Erythroblast (primary cell): ENCODE data around the gene CHST3.
A peak's percentile ranks its signal among the peaks of the same experiment; 100 is the strongest.
"Not testable (repeated sequence)": the region's sequence is repeated elsewhere in the genome, so short reads cannot be mapped to it uniquely, and the experiment has no call there.

Experiments
- DNase-seq, 2 experiments: peaks; one replicate each; lab custom pipeline; 2025; lab: John Stamatoyannopoulos, UW
- GATA1 ChIP-seq: IDR thresholded peaks from 2 replicates; pipeline ENCODE4 v1.6.1; 2011; ENCODE audit warnings: low read depth, mild to moderate bottlenecking, control low read depth, low read length, moderate library complexity
- POLR2A ChIP-seq: IDR thresholded peaks from 2 replicates; pipeline ENCODE4 v1.6.1; 2011; ENCODE audit warnings: mild to moderate bottlenecking, low read length

Gene CHST3

DNA sequence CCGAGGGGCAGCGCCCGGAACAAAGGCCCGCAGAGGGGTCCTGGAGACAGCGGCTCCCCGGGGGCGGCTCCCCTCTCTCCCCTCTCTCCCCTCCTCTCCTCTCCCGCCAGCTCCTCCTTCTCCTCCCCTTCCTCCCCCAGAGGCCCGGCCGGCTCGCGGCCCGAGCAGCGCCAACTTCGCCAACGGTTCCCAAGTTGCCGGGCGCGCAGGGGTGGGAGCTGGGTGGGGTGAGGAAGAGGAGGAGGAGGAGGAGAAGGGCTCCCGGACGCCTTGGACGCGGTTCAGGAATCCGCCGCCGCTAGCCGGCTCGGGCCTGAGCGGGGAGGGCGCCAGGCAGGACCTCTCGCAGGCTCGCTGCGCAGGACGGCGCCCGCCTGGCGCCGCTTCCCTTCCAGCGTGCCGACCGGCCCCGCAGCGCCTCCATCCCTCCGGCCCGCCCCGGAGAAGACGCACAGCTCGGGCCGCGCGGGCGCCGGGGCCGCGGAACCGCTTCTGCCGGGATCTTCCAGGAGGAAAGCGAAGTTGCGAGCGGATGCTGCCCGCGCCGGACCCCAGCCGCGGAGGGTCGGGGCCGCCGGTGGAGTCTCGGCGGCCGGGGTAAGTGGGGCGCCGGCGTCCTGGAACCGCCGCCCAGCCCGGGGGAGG, at the start of gene CHST3:
CHST3 (plus strand) TSS at position 298 of the 645 bp plus-strand sequence. CDS start 41,448 bp downstream, outside the sequence.
- DNase-seq = no peak
- TF ChIP-seq GATA1 (no peak), POLR2A (no peak)

GRCh38 chr10:71916827-71917226, 47.4 kb upstream of the CHST3 start:
- no peak for TF ChIP-seq GATA1
- TF ChIP-seq POLR2A = no peak
- no peak for DNase-seq

DNA sequence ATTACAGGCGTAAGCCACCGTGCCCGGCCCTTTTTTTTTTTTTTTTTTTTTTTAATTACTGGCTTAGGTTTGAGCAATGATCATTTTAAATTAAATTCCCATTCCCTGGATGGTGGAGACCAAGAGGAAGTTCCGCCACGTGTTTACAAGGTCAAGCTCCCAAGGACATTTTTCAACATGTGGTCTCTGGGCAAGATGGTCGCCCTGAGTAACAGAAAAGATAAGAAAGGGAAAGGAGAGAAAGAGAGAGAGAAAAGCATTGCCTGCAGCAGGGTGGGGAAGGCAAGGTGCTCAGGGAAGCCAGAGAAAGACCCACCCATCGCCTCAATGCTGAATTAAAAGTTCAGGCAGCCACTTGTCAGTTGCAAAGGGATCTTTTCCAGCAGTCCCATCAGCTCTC, 45.2 kb upstream of the CHST3 start:
- TF ChIP-seq POLR2A = no peak
- no peak for TF ChIP-seq GATA1

GRCh38 chr10:71919956-71920539, 44.1 kb upstream of the CHST3 start:
- not testable (repeated sequence) for DNase-seq

More for the DNA sequence above, 45.2 kb upstream of the CHST3 start:
- no peak for DNase-seq

GRCh38 chr10:71920540-71921323, 43.5 kb upstream of the CHST3 start:
- DNase-seq = peak; percentile 13 to 21
- TF ChIP-seq POLR2A (no peak), GATA1 (no peak)

DNA sequence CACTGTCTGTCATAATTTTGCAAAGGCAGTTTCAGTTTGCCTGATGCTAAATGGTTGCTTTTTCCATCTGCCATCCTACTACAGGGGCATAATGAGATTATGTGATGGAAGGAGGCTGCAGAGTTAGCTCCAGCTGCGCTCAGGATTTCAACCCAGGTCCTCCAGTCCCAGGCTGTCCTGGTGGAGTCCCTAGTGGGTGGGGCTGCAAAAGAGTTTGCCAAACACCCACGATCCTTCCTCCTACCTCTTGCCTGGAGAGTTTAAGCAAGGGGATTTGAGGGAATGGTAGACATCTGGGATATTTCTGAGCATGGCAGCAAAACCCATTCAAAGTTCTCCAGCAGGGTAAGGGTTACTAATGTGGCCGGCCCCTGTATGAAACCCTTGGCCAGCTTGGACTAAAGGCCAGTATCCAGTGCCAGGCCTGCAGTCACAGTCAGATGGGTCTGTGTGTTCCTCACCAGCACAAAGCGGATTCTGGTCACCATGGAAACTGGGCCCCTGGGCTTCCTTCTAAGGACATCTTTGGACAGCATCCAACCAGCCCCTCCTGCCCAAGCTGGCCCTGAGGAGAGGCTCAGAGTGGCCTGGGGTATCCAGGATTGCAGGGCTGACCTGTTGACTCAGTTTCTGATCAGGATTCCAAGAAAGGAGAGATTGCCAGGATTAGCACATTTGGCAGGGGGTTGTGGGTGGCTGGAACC, 42.7 kb upstream of the CHST3 start:
- peak in 1 of 2 experiments; percentile 25 for DNase-seq
- TF ChIP-seq POLR2A (no peak), GATA1 (no peak)

GRCh38 chr10:71923138-71923692, 41.0 kb upstream of the CHST3 start:
- no peak for DNase-seq
- no peak for TF ChIP-seq GATA1
- TF ChIP-seq POLR2A = no peak

- DNase-seq = no peak
- no peak for TF ChIP-seq POLR2A
- TF ChIP-seq GATA1 = no peak
Observed at GRCh38 chr10:71924771-71925170, 39.4 kb upstream of the CHST3 start.

DNA sequence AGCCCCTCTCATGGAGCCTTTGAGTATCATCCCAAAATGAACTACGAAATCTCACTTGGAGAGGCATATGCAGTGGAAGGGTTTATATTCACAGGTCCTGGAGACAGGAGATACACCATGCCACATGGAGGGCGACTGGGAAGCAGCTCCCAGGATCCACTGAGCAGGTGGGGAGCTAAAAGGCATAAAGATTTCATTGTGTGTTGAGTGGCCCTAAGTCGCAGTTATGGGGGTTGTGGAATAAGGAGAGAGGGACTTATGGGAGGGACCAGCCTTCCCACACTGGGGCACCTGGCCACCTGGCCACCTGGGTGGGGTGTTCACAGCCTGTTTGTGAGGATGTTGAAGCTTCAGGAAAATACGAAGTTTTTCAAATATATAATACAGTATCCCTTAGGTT, 37.0 kb upstream of the CHST3 start:
- DNase-seq = no peak
- TF ChIP-seq GATA1 (no peak), POLR2A (no peak)

DNA sequence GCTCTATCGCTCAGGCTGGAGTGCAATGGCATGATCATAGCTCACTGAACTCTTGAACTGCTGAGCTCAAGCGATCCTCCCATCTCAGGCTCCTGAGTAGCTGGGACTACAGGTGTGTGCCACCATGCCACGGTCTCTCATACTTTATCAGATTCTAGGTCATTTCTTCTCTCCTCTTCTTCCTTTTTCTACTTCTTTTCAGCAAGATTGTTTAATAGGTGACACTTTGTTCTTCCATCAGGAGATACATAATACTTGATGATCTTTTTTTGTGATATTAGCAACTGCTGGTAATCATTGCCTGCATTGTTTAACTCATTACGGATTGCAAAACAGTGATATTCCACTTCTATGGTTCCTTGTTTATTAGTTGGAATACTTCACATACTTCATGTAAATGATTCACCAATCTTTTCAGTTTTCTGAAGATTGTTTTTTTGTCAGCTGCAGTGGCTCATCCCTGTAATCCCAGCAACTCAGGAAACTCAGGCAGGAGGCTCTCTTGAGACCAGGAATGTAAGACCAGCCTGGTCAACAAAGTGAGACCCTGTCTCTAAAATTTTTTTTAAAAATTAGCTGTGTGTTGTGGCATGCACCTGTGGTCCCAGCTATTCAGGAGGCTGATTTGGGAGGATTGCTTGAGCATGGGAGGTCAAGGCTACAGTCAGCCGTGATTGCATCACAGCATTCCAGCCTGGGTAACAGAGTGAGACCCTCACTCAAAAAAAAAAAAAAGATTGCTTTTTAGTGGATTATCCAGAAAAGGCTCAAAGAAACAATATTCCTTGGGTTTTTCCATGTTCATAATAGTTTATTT, 36.2 kb upstream of the CHST3 start:
- no peak for DNase-seq
- TF ChIP-seq POLR2A = no peak
- no peak for TF ChIP-seq GATA1

DNA sequence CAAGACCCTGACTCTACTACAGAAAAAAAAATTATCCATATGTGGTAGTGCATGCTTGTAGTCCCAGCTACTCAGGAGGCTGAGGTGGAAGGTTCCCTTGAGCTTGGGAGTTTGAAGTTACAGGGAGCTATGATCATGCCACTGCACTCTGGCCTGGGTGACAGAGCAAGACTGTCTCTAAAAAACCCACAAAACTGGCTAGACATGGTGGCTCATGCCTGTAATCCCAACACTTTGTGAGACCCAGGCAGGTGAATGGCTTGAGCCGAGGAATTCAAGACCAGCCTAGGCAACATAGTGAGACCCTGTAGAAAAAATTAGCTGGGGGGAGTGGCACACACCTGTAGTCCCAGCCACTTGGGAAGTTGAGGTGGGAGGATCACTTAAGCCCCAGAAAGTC, 32.9 kb upstream of the CHST3 start:
- no peak for DNase-seq

GRCh38 chr10:71933651-71934050, 30.5 kb upstream of the CHST3 start:
- TF ChIP-seq GATA1 = no peak
- DNase-seq = no peak

More for the DNA sequence above, 32.9 kb upstream of the CHST3 start:
- TF ChIP-seq GATA1 (no peak), POLR2A (no peak)

DNA sequence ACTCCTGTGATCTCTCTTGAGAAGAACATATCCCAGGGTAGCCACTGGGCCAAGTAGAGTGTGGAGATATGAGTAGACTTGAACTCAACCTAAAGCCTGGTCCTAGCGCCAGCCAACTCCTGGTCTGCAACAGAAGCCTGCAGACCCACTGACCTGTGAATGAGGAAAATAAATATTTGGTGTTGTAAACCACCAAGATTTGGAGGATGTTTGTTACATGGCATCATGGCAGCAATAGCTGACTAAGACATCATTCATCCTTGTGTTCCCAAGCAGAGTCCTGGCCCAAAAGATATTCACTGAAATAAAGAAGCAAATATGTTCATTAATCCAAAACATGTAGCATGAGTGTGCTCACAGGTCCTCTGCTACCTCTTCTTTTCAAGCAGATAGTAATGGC, 26.0 kb upstream of the CHST3 start:
- TF ChIP-seq GATA1 = no peak
- TF ChIP-seq POLR2A = no peak
- DNase-seq = no peak
